MCF 10A (cell line): ENCODE data around the gene CDH26. TPM values are rescaled to one million over a fixed set of nuclear protein-coding genes. Genes with fewer than 3 reads are reported as not detected.

Source experiments
- BruUV-seq: library from RNA; stranded (reverse); fragments of 400-500 nt; replicated peaks from 2 replicates; lab custom pipeline; 2021; lab: Mats Ljungman, UMichigan
- CTCF ChIA-PET: fragments of 300-600 bp; sonication (Branson Sonifier 250); formaldehyde crosslinking; extraction: SDS; loops from one replicate; lab custom pipeline; 2021; ENCODE audit warnings: antibody characterized with exemption, inconsistent platforms; lab: Yijun Ruan, JAX
- POLR2A ChIA-PET: fragments of 300-600, 350-650 bp; sonication (Branson Sonifier 250); formaldehyde crosslinking; extraction: SDS; loops from one replicate; lab custom pipeline; 2020; ENCODE audit warnings: antibody characterized with exemption, inconsistent platforms; lab: Yijun Ruan, JAX
- DNase-seq: peaks from one replicate; pipeline ENCODE4 v3.0.0-alpha.2; 2018; ENCODE audit not compliant: unreplicated experiment
- H3K27ac Mint-ChIP-seq: one replicate; pipeline ENCODE4 v1.8.0; 2022; ENCODE audit warnings: mild to moderate bottlenecking, low read depth, mixed read lengths; ENCODE audit not compliant: unreplicated experiment
- H3K27me3 Mint-ChIP-seq: one replicate; pipeline ENCODE4 v1.8.0; 2022; ENCODE audit warnings: mixed read lengths; ENCODE audit not compliant: insufficient read depth, unreplicated experiment
- H3K36me3 Mint-ChIP-seq: one replicate; pipeline ENCODE4 v1.8.0; 2022; ENCODE audit warnings: mild to moderate bottlenecking, moderate library complexity, mixed read lengths; ENCODE audit not compliant: insufficient read depth, unreplicated experiment
- H3K4me1 Mint-ChIP-seq: one replicate; pipeline ENCODE4 v1.8.0; 2022; ENCODE audit warnings: mixed read lengths; ENCODE audit not compliant: insufficient read depth, unreplicated experiment
- H3K4me3 Mint-ChIP-seq: one replicate; pipeline ENCODE4 v1.8.0; 2022; ENCODE audit warnings: mild to moderate bottlenecking, moderate library complexity, mixed read lengths; ENCODE audit not compliant: unreplicated experiment
- H3K9me3 Mint-ChIP-seq: one replicate; pipeline ENCODE4 v1.8.0; 2022; ENCODE audit warnings: mixed read lengths; ENCODE audit not compliant: unreplicated experiment
- CTCF ChIP-seq: fragments of 200-600 bp; IDR thresholded peaks from one replicate; pipeline ENCODE4 v1.8.0; 2022; ENCODE audit warnings: antibody characterized with exemption, mild to moderate bottlenecking; ENCODE audit not compliant: unreplicated experiment
- intact Hi-C: fragments of 100-400 bp; cut with micrococcal nuclease; formaldehyde crosslinking; loops from 2 replicates; pipeline ENCODE4 v1.14.1; 2022
- total RNA-seq: library from RNA; stranded (reverse); gene quantifications from 2 replicates; pipeline ENCODE4 v1.2.3, GENCODE V29; 2022

Gene CDH26
- total RNA-seq, 1 experiment from 2014 or later, result 0.12 TPM

GRCh38 chr20:59933849-59934585 lies 24.2 kb upstream of the CDH26 start:
- H3K36me3 Mint-ChIP-seq, result no peaks in the 10 kb centered on the region
- H3K27me3 Mint-ChIP-seq, result peaks cover 4% of the 10 kb centered on the region
- BruUV-seq, result no TSS peak
- TF ChIP-seq CTCF, result peak; percentile 97
- intact Hi-C loops, result no loop called here
- DNase-seq, result peak; percentile 69
- ChIA-PET CTCF (interaction anchor here (0.5 to 4.1 kb wide), 38 partner anchors 8 to 1008 kb away, joined by 3 to 27 read pairs (median 4); no protein-coding TSS in a partner anchor), POLR2A (interaction anchor here (1.0 to 1.2 kb wide), 2 partner anchors 39 to 98 kb away, joined by 3 read pairs; no protein-coding TSS in a partner anchor)
- peaks cover 16% of the 10 kb centered on the region for H3K4me1 Mint-ChIP-seq
- peak overlapping the region; percentile 70 for H3K4me3 Mint-ChIP-seq
- no peak overlapping the region for H3K27ac Mint-ChIP-seq
- H3K9me3 Mint-ChIP-seq, result no peaks in the 10 kb centered on the region

- no peak for DNase-seq
- no peaks in the 10 kb centered on the region for H3K9me3 Mint-ChIP-seq
- intact Hi-C loops, result loop anchor here (5.0 kb wide), 1 partner anchor 153 kb away; no protein-coding TSS in a partner anchor
- H3K4me3 Mint-ChIP-seq, result no peak overlapping the region
- no peak for TF ChIP-seq CTCF
- no TSS peak for BruUV-seq
- ChIA-PET POLR2A (interaction anchor here (0.7 to 1.9 kb wide), 3 partner anchors 10 to 100 kb away, joined by 3 to 6 read pairs (median 4); no protein-coding TSS in a partner anchor), CTCF (interaction anchor here (0.6 to 4.1 kb wide), 16 partner anchors 12 to 405 kb away, joined by 3 to 27 read pairs (median 4); no protein-coding TSS in a partner anchor)
- H3K27me3 Mint-ChIP-seq, result no peaks in the 10 kb centered on the region
- no peak overlapping the region for H3K27ac Mint-ChIP-seq
- H3K36me3 Mint-ChIP-seq, result no peaks in the 10 kb centered on the region
- H3K4me1 Mint-ChIP-seq, result peaks cover 16% of the 10 kb centered on the region
Observed at GRCh38 chr20:59935457-59936185, 22.6 kb upstream of the CDH26 start.

GRCh38 chr20:59936409-59936808 lies 21.8 kb upstream of the CDH26 start:
- H3K4me1 Mint-ChIP-seq, result peaks cover 21% of the 10 kb centered on the region
- ChIA-PET POLR2A (interaction anchor here (0.6 to 1.9 kb wide), 7 partner anchors 10 to 164 kb away, joined by 3 to 6 read pairs (median 4); no protein-coding TSS in a partner anchor), CTCF (interaction anchor here (0.5 to 4.1 kb wide), 12 partner anchors 9 to 364 kb away, joined by 3 to 27 read pairs (median 4); no protein-coding TSS in a partner anchor)
- H3K27me3 Mint-ChIP-seq, result no peaks in the 10 kb centered on the region
- no peak overlapping the region for H3K4me3 Mint-ChIP-seq
- no peak for TF ChIP-seq CTCF
- no peak overlapping the region for H3K27ac Mint-ChIP-seq
- DNase-seq, result no peak
- peaks cover 6% of the 10 kb centered on the region for H3K36me3 Mint-ChIP-seq
- BruUV-seq, result no TSS peak
- intact Hi-C loops, result loop anchor here (5.0 kb wide), 1 partner anchor 154 kb away; no protein-coding TSS in a partner anchor
- H3K9me3 Mint-ChIP-seq, result no peaks in the 10 kb centered on the region
